GM20000 (cell line): ENCODE results near the gene PTGDR2.

Source experiments
- DNase-seq: peaks from one replicate; pipeline ENCODE4 v3.0.0; 2012; ENCODE audit warnings: low spot score
- TF ChIP-seq, protein P1 (sequence below): IDR thresholded peaks from 2 replicates; pipeline ENCODE4 v1.5.1; 2012; ENCODE audit warnings: mild to moderate bottlenecking, control low read depth; ENCODE audit errors: extremely low read depth, missing control alignments

The PTGDR2 gene

DNA sequence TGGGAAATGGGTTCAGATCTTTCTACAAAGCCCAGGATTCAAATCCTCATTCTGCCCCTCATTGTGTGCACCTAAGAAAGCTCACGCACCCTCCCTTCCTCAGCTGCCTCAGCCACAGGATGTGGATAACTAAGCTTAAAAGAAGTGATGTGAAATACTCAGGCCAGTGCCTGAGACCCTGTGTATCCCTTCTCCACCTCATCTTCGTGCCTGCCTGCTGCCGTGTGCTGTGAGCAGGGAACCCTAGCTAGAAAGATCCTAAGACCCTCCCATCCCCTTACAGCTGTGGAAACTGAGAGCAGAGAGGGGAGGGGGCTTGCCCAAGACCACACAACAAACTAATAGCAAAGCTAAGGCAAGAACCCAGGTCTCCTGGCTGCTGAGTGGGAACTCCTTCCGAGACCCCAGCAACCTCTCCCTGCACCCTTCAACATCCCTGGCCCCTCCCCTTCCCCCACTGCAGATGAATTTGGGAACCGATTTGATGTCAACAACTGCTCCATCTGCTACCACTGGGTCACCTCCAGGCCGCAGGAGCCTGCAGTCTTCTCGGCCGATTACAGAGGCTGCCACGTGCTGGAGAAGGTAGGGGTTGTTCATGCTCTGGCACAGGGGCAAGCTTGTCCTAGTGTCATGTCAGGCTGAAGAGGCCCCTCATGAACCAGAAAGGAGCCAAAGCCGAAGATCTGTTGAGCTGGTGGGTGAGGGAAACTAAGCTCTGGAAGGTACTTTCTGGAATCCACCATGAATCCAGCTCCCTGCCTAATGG lies 13.1 kb upstream of the PTGDR2 start:
- TF ChIP-seq, protein P1, sequence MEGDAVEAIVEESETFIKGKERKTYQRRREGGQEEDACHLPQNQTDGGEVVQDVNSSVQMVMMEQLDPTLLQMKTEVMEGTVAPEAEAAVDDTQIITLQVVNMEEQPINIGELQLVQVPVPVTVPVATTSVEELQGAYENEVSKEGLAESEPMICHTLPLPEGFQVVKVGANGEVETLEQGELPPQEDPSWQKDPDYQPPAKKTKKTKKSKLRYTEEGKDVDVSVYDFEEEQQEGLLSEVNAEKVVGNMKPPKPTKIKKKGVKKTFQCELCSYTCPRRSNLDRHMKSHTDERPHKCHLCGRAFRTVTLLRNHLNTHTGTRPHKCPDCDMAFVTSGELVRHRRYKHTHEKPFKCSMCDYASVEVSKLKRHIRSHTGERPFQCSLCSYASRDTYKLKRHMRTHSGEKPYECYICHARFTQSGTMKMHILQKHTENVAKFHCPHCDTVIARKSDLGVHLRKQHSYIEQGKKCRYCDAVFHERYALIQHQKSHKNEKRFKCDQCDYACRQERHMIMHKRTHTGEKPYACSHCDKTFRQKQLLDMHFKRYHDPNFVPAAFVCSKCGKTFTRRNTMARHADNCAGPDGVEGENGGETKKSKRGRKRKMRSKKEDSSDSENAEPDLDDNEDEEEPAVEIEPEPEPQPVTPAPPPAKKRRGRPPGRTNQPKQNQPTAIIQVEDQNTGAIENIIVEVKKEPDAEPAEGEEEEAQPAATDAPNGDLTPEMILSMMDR, result no peak
- DNase-seq, result no peak

- TF ChIP-seq, protein P1, result no peak
- DNase-seq, result no peak
Measured at GRCh38 chr11:60867871-60868681, 12.3 kb upstream of the PTGDR2 start.

- TF ChIP-seq, protein P1, result no peak
- no peak for DNase-seq
Measured at GRCh38 chr11:60866911-60867870, 11.4 kb upstream of the PTGDR2 start, which contains the start of gene ZP1. Gene ZP1 (plus strand): TSS chr11:60867542. CDS start chr11:60867562, 20 bp downstream.

DNA sequence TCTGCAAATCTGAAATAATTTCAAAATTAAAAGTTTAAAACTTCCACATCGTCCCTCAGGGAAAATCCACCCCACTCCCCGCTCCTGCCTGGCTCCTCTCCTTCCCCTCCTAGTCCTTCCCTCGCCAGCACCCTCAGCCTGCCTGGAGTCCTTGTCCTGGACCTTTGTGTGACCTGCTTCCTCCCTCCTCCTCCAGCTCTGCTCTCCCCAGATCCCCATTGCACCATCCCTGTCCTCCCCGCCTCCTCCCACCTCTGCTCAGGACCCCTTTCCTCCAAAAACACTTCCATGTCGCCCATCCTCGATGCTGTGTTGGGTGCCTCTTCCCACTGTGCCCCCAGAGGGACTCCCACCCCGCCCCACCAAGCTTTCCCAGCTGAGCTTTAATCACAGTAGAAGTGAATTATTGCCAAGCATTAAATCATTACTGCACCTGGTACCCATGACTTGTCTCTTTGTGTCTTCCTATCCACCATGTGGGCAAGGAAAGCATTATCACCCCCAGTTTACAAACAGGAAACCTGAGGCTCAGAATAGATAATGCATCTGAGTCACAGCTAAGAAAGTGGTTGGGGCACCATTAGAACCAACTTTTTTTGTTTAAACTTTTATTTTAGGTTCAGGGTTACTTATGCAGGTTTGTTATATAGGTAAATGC lies 9.2 kb upstream of the PTGDR2 start:
- DNase-seq, result no peak
- TF ChIP-seq, protein P1, result no peak

- DNase-seq, result no peak
- TF ChIP-seq, protein P1, result no peak
Measured at GRCh38 chr11:60863550-60864521, 8.1 kb upstream of the PTGDR2 start.

DNA sequence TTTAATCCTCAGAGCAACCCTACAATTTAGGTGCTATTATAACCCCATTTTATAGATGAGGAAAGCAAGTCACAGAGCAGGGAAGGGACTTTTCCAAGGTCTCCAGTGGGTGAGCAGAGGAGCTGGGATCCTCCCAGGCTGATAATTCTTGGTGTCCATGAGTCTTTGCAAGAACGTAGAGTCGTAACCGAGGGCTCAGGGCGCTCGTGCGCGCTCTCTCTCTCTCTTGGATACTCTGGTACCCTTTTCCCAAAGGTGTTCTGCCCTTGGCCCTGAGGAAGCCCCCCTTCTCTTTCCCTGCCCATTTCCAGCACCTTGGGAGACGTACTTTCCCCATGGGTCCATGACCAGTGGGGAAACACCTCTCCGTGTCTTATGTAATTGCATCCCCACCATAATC lies 6.4 kb upstream of the PTGDR2 start:
- TF ChIP-seq, protein P1, result no peak
- DNase-seq, result no peak
